IMR-90 (cell line): ENCODE measurements around the gene CDCP1. TPM values are rescaled to one million over a fixed set of nuclear protein-coding genes. Genes with fewer than 3 reads are reported as not detected.

ENCODE experiments used
- ATAC-seq: fragments of 200-7000 bp; cut with Tn5 transposase; 2 replicates; pipeline ENCODE4 v1.9.1; 2020; ENCODE audit warnings: low read depth, mild to moderate bottlenecking, moderate library complexity
- BruUV-seq: library from RNA; stranded (reverse); fragments of 400-500 nt; replicated peaks from 2 replicates; lab custom pipeline; 2021; lab: Mats Ljungman, UMichigan
- CTCF ChIA-PET: fragments of 300-600 bp; formaldehyde crosslinking; extraction: SDS; loops from one replicate; lab custom pipeline; 2021; ENCODE audit warnings: antibody characterized with exemption; lab: Yijun Ruan, JAX
- POLR2A ChIA-PET: fragments of 300-600 bp; sonication (Branson Sonifier 250); formaldehyde crosslinking; loops from one replicate; lab custom pipeline; 2022; ENCODE audit warnings: antibody characterized with exemption; ENCODE audit not compliant: unreplicated experiment; lab: Charles Lee
- DNase-seq: peaks from one replicate; pipeline ENCODE4 v3.0.0; 2013
- H2AFZ ChIP-seq: replicated peaks from 2 replicates; pipeline ENCODE3; 2013; ENCODE audit warnings: low read length, mild to moderate bottlenecking; ENCODE audit not compliant: poor library complexity
- H2AK5ac ChIP-seq: 2 replicates; pipeline ENCODE4 v1.6.1; 2013; ENCODE audit warnings: low read depth, low read length, inconsistent platforms
- H2AK9ac ChIP-seq: replicated peaks from 2 replicates; pipeline ENCODE3; 2013; ENCODE audit warnings: mild to moderate bottlenecking, low read depth, low read length, moderate library complexity; ENCODE audit not compliant: poor library complexity
- H2BK120ac ChIP-seq: 2 replicates; pipeline ENCODE4 v1.6.1; 2013; ENCODE audit warnings: low read depth, low read length, inconsistent platforms
- H2BK15ac ChIP-seq: 3 replicates; pipeline ENCODE4 v1.6.1; 2013; ENCODE audit warnings: low read depth, low read length, inconsistent platforms
- H2BK20ac ChIP-seq: 2 replicates; pipeline ENCODE4 v1.6.1; 2013; ENCODE audit warnings: low read depth, mild to moderate bottlenecking, inconsistent platforms, low read length, moderate library complexity
- H2BK5ac ChIP-seq: 2 replicates; pipeline ENCODE4 v1.6.1; 2013; ENCODE audit warnings: mild to moderate bottlenecking, low read depth, low read length, inconsistent platforms; ENCODE audit not compliant: poor library complexity, severe bottlenecking
- H3K14ac ChIP-seq: replicated peaks from 2 replicates; pipeline ENCODE4 v1.6.1; 2013; ENCODE audit warnings: low read depth, low read length, inconsistent platforms
- H3K18ac ChIP-seq: 2 replicates; pipeline ENCODE4 v1.6.1; 2013; ENCODE audit warnings: low read depth, low read length, control low read depth
- H3K23ac ChIP-seq: 2 replicates; pipeline ENCODE4 v1.6.1; 2013; ENCODE audit warnings: low read depth, low read length, inconsistent platforms
- H3K27ac ChIP-seq: 2 replicates; pipeline ENCODE4 v1.5.1; 2013; ENCODE audit warnings: mild to moderate bottlenecking, control low read depth, low read length; ENCODE audit not compliant: insufficient read depth
- H3K27me3 ChIP-seq: 2 replicates; pipeline ENCODE4 v1.6.1; 2013; ENCODE audit warnings: low read length; ENCODE audit not compliant: control insufficient read depth, insufficient read depth
- H3K36me3 ChIP-seq: 2 replicates; pipeline ENCODE4 v1.6.1; 2013; ENCODE audit warnings: low read length, mixed read lengths; ENCODE audit not compliant: control insufficient read depth, insufficient read depth
- H3K4ac ChIP-seq: 2 replicates; pipeline ENCODE4 v1.6.1; 2013; ENCODE audit warnings: low read depth, low read length, inconsistent platforms
- H3K4me1 ChIP-seq: 2 replicates; pipeline ENCODE4 v1.6.1; 2013; ENCODE audit warnings: low read length, mixed read lengths; ENCODE audit not compliant: control insufficient read depth, insufficient read depth
- H3K4me2 ChIP-seq: 2 replicates; pipeline ENCODE4 v1.6.1; 2013; ENCODE audit warnings: low read depth, mild to moderate bottlenecking, control low read depth, low read length, moderate library complexity
- H3K4me3 ChIP-seq: 2 replicates; pipeline ENCODE4 v1.5.1; 2013; ENCODE audit warnings: low read depth, mild to moderate bottlenecking, control low read depth, low read length, moderate library complexity; ENCODE audit not compliant: insufficient read depth
- H3K56ac ChIP-seq: 2 replicates; pipeline ENCODE4 v1.6.1; 2013; ENCODE audit warnings: low read length, inconsistent platforms; ENCODE audit not compliant: insufficient read depth; ENCODE audit errors: extremely low read depth
- H3K79me1 ChIP-seq, 2 experiments: 2 replicates each; pipeline ENCODE4 v1.6.1; 2013; ENCODE audit warnings: low read length in 2 of 2, inconsistent platforms in 1 of 2, low read depth in 1 of 2
- H3K9ac ChIP-seq: 2 replicates; pipeline ENCODE4 v1.6.1; 2013; ENCODE audit warnings: low read depth, low read length, control low read depth
- H3K9me1 ChIP-seq: 2 replicates; pipeline ENCODE4 v1.6.1; 2013; ENCODE audit warnings: low read length, inconsistent platforms; ENCODE audit not compliant: insufficient read depth
- H3K9me3 ChIP-seq: 2 replicates; pipeline ENCODE4 v1.6.1; 2013; ENCODE audit warnings: low read length; ENCODE audit not compliant: control insufficient read depth, insufficient read depth
- H4K20me1 ChIP-seq: 2 replicates; pipeline ENCODE4 v1.6.1; 2013; ENCODE audit warnings: low read length, inconsistent platforms; ENCODE audit not compliant: insufficient read depth
- H4K5ac ChIP-seq: 2 replicates; pipeline ENCODE4 v1.6.1; 2013; ENCODE audit warnings: mild to moderate bottlenecking, low read depth, low read length, control low read depth
- H4K8ac ChIP-seq, 2 experiments: 2 replicates each; pipeline ENCODE4 v1.6.1; 2013; ENCODE audit warnings: low read depth in 2 of 2, low read length in 2 of 2, control low read depth in 1 of 2, inconsistent platforms in 1 of 2
- H4K91ac ChIP-seq: 2 replicates; pipeline ENCODE4 v1.6.1; 2013; ENCODE audit warnings: low read depth, low read length, inconsistent platforms; ENCODE audit not compliant: insufficient read depth
- FOS ChIP-seq: fragments of 150-350 bp; IDR thresholded peaks from 2 replicates; pipeline ENCODE4 v1.6.1; 2016; ENCODE audit warnings: low read depth, low read length
- MXI1 ChIP-seq: IDR thresholded peaks from 2 replicates; pipeline ENCODE4 v1.6.1; 2012; ENCODE audit warnings: low read depth, mild to moderate bottlenecking, low read length, moderate library complexity, borderline replicate concordance
- NFE2L2 ChIP-seq: fragments of 150-350 bp; IDR thresholded peaks from 2 replicates; pipeline ENCODE4 v1.6.1; 2016; ENCODE audit warnings: low read depth, mild to moderate bottlenecking, low read length
- WGBS, 2 experiments: methylation state at CpG; one replicate each; pipeline versions ENCODE4 v1.1.5 to v1.1.7; 2013; ENCODE audit warnings: missing lambda C conversion rate in 2 of 2; ENCODE audit not compliant: insufficient read length in 1 of 2; ENCODE audit errors: extremely low coverage in 2 of 2; 5-methylcytosine and 5-hydroxymethylcytosine counted together
- dilution Hi-C: fragments of 300-500 bp; cut with HindIII; formaldehyde crosslinking; loops from one replicate; pipeline ENCODE4 v1.14.3; 2018; ENCODE audit warnings: low sequenced_read_pairs; ENCODE audit not compliant: unreplicated experiment
- in situ Hi-C: fragments of 300-500 bp; cut with MboI; formaldehyde crosslinking; loops from 3 replicates; pipeline ENCODE4 v1.14.3; 2019; ENCODE audit warnings: low sequenced_read_pairs, inconsistent platforms, mixed read lengths
- intact Hi-C: fragments of 100-400 bp; cut with micrococcal nuclease; formaldehyde crosslinking; loops from 2 replicates; pipeline ENCODE4 v1.10.0; 2022
- polyA plus RNA-seq, 3 experiments: library from polyadenylated mRNA; depleted of rRNA; stranded (reverse); fragments of >200 nt; gene quantifications; 2 replicates each; pipeline ENCODE4 v1.2.3, GENCODE V29; 2012; ENCODE audit warnings: low replicate concordance in 1 of 3
- total RNA-seq: library from RNA; depleted of rRNA; stranded (reverse); fragments of >200 nt; gene quantifications from 2 replicates; pipeline ENCODE4 v1.2.3, GENCODE V29; 2012

The CDCP1 gene
- total and polyA plus RNA-seq, 2 of the 4 experiments (the other 2 are of a cell fraction): 2.5 to 3.8 TPM

GRCh38 chr3:45154641-45155147 is 8.5 kb upstream of the CDCP1 start:
- no peaks in the 10 kb centered on the region for H3K27me3 ChIP-seq
- peak overlapping the region; percentile 99 for H2BK5ac ChIP-seq
- peak overlapping the region; percentile 85; the same call in 1 of the 2 replicates for H3K18ac ChIP-seq
- no peak overlapping the region; the same call in 1 of the 2 replicates for H3K56ac ChIP-seq
- DNase-seq: peak; percentile 69
- H4K91ac ChIP-seq: peak overlapping the region; percentile 74
- peaks cover 6% of the 10 kb centered on the region for H3K9me1 ChIP-seq
- no peaks in the 10 kb centered on the region for H3K36me3 ChIP-seq
- H3K9me3 ChIP-seq: peaks cover 3% of the 10 kb centered on the region
- H3K4me2 ChIP-seq: no peak overlapping the region; the same call in 1 of the 2 replicates
- peak overlapping the region; percentile 29 for H3K4ac ChIP-seq
- peak overlapping the region; percentile 44 to 91; a peak in 3 of 4 replicates for H4K8ac ChIP-seq
- H3K79me1 ChIP-seq: no peaks in the 10 kb centered on the region
- H3K14ac ChIP-seq: peak overlapping the region; percentile 70
- peak overlapping the region; percentile 63 for H2BK20ac ChIP-seq
- H3K9ac ChIP-seq: no peak overlapping the region
- H2BK120ac ChIP-seq: peak overlapping the region; percentile 74
- peak overlapping the region; percentile 76 for H2AK5ac ChIP-seq
- no peaks in the 10 kb centered on the region for H4K20me1 ChIP-seq
- in situ Hi-C loops (no loop called here), dilution Hi-C loops (no loop called here), intact Hi-C loops (no loop called here)
- H3K27ac ChIP-seq: no peak overlapping the region
- ATAC-seq: peak; percentile 70
- H2AFZ ChIP-seq: peak overlapping the region; percentile 2
- POLR2A ChIA-PET: interaction anchor here (1.1 kb wide), 1 partner anchor 65 kb away, joined by 7 read pairs; no protein-coding TSS in a partner anchor
- H2BK15ac ChIP-seq: peak overlapping the region; percentile 10; the same call in 1 of the 3 replicates
- no peak overlapping the region; the same call in 1 of the 2 replicates for H3K23ac ChIP-seq
- 33% methylated on average over 3 of the region's 6 CpGs; no CpG with 5 or more reads in 1 of the 2 experiments for WGBS, 2 experiments
- CTCF ChIA-PET: no interaction called here
- TF ChIP-seq MXI1 (no peak), FOS (peak; percentile 33; the same call in 1 of the 2 replicates), NFE2L2 (peak; percentile 36; the same call in 1 of the 2 replicates)
- peak overlapping the region; percentile 58; the same call in 1 of the 2 replicates for H4K5ac ChIP-seq
- H3K4me1 ChIP-seq: peaks cover 11% of the 10 kb centered on the region
- H3K4me3 ChIP-seq: no peak overlapping the region
- no TSS peak for BruUV-seq
- peak overlapping the region; percentile 79 for H2AK9ac ChIP-seq
